Ishikawa (cell line): ENCODE measurements around the gene TMEM171.

Source experiments
- CEBPB ChIP-seq: IDR thresholded peaks from 2 replicates; pipeline ENCODE4 v1.6.1; 2012
- CREB1 ChIP-seq: IDR thresholded peaks from 2 replicates; pipeline ENCODE4 v1.6.1; 2012; ENCODE audit warnings: low read depth
- EGR1 ChIP-seq: IDR thresholded peaks from 2 replicates; pipeline ENCODE4 v1.6.1; 2012
- EP300 ChIP-seq: IDR thresholded peaks from 2 replicates; pipeline ENCODE4 v1.6.1; 2012; ENCODE audit warnings: borderline replicate concordance
- MAX ChIP-seq: IDR thresholded peaks from 2 replicates; pipeline ENCODE4 v1.6.1; 2012
- NFIC ChIP-seq: IDR thresholded peaks from 2 replicates; pipeline ENCODE4 v1.6.1; 2012
- RAD21 ChIP-seq: IDR thresholded peaks from 2 replicates; pipeline ENCODE4 v1.6.1; 2012; ENCODE audit warnings: low read depth
- TAF1 ChIP-seq: IDR thresholded peaks from 2 replicates; pipeline ENCODE4 v1.6.1; 2012; ENCODE audit warnings: low read depth, mild to moderate bottlenecking
- TCF12 ChIP-seq: IDR thresholded peaks from 2 replicates; pipeline ENCODE4 v1.6.1; 2012; ENCODE audit warnings: low read depth
- TEAD4 ChIP-seq: IDR thresholded peaks from 2 replicates; pipeline ENCODE4 v1.6.1; 2012
- USF1 ChIP-seq: IDR thresholded peaks from 2 replicates; pipeline ENCODE4 v1.6.1; 2012
- YY1 ChIP-seq: IDR thresholded peaks from 2 replicates; pipeline ENCODE4 v1.6.1; 2012; ENCODE audit warnings: low read depth

- TF ChIP-seq NFIC = no peak
- no peak for TF ChIP-seq EGR1
- TF ChIP-seq RAD21 = no peak
- no peak for TF ChIP-seq TAF1
- TF ChIP-seq USF1 = no peak
- no peak for TF ChIP-seq CEBPB
- TF ChIP-seq EP300 = no peak
- TF ChIP-seq TEAD4 = no peak
- no peak for TF ChIP-seq MAX
- no peak for TF ChIP-seq CREB1
- TF ChIP-seq TCF12 = no peak
- TF ChIP-seq YY1 = no peak
Measured at GRCh38 chr5:73130811-73131210, 10.4 kb downstream of the TMEM171 start.
